Inflammatory macrophage (primary cell): ENCODE measurements around the gene ZNF747.
"Not testable (repeated sequence)": the region's sequence is repeated elsewhere in the genome, so short reads cannot be mapped to it uniquely, and the experiment has no call there.

Experiments used
- DNase-seq, 2 donors: peaks; one replicate each; pipeline ENCODE4 v3.0.0-alpha.2; 2020 to 2022

The ZNF747 gene

GRCh38 chr16:30533748-30534367 is 800 bp downstream of the ZNF747 start:
- DNase-seq: no peak

- DNase-seq: no peak
Observed at GRCh38 chr16:30533146-30533522, 1.5 kb downstream of the ZNF747 start.

- no peak for DNase-seq
Observed at GRCh38 chr16:30532285-30533145, 2.1 kb downstream of the ZNF747 start.

- DNase-seq: peak in 1 of 2 donors; percentile 6
Observed at GRCh38 chr16:30530163-30531037, 4.3 kb downstream of the ZNF747 start.

GRCh38 chr16:30528799-30529457 is 5.7 kb downstream of the ZNF747 start:
- no peak for DNase-seq

- peak; percentile 66 to 73 for DNase-seq
Observed at GRCh38 chr16:30527635-30528178, 7.0 kb downstream of the ZNF747 start.

- DNase-seq: peak; percentile 98
Observed at GRCh38 chr16:30526823-30527634, 7.6 kb downstream of the ZNF747 start.

- peak in 1 of 2 donors; percentile 8 for DNase-seq
Observed at GRCh38 chr16:30526137-30526822, 8.4 kb downstream of the ZNF747 start, which contains the start of gene ZNF768. TSS of gene ZNF768 (minus strand) at chr16:30526566. CDS start at chr16:30526413, 153 bp downstream.

GRCh38 chr16:30525844-30526136 is 8.9 kb downstream of the ZNF747 start:
- DNase-seq: peak; percentile 26 to 31

GRCh38 chr16:30524575-30525568 is 9.8 kb downstream of the ZNF747 start:
- DNase-seq: no peak

GRCh38 chr16:30523768-30524574 is 10.7 kb downstream of the ZNF747 start:
- no peak for DNase-seq

- DNase-seq: not testable (repeated sequence)
Observed at GRCh38 chr16:30522702-30523463, 11.8 kb downstream of the ZNF747 start.

- no peak for DNase-seq
Observed at GRCh38 chr16:30521873-30522641, 12.6 kb downstream of the ZNF747 start.

- no peak for DNase-seq
Observed at GRCh38 chr16:30521476-30521872, 13.2 kb downstream of the ZNF747 start.

GRCh38 chr16:30519120-30520049 is 15.3 kb downstream of the ZNF747 start:
- no peak for DNase-seq

GRCh38 chr16:30518552-30518951 is 16.1 kb downstream of the ZNF747 start:
- no peak for DNase-seq
